Psoas muscle (tissue), 8 donors: Measurements from ENCODE around the gene PXYLP1. TPM values are rescaled to one million over a fixed set of nuclear protein-coding genes. Genes with fewer than 3 reads are reported as not detected.

Experiments used
- ATAC-seq, 4 donors: fragments of 200-7000 bp; cut with Tn5 transposase; one replicate each; pipeline ENCODE4 v1.9.1; 2020; ENCODE audit warnings: moderate library complexity in 3 of 4, mild to moderate bottlenecking in 2 of 4
- DNase-seq, 2 donors: peaks; one replicate each; pipeline ENCODE4 v3.0.0-alpha.2; 2020
- H3K27ac ChIP-seq: fragments of 200-600 bp; one replicate; pipeline ENCODE4 v1.8.0; 2022
- H3K27me3 ChIP-seq, 3 donors: fragments of 200-600 bp in 1 of 3; one replicate each; pipeline versions ENCODE4 v1.6.1 to v1.8.0; 2013 to 2022; ENCODE audit warnings: low read length in 2 of 3, mild to moderate bottlenecking in 2 of 3, moderate library complexity in 1 of 3; ENCODE audit not compliant: insufficient read depth in 3 of 3
- H3K36me3 ChIP-seq, 2 donors: fragments of 200-600 bp in 1 of 2; one replicate each; pipeline versions ENCODE4 v1.6.1 to v1.8.0; 2013 to 2022; ENCODE audit warnings: low read depth in 1 of 2, mild to moderate bottlenecking in 1 of 2, moderate library complexity in 1 of 2; ENCODE audit not compliant: insufficient read depth in 1 of 2
- H3K4me1 ChIP-seq: fragments of 200-600 bp; one replicate; pipeline ENCODE4 v1.8.0; 2022
- H3K4me3 ChIP-seq: fragments of 200-600 bp; one replicate; pipeline ENCODE4 v1.8.0; 2022; ENCODE audit warnings: mild to moderate bottlenecking
- H3K9me3 ChIP-seq: fragments of 200-600 bp; one replicate; pipeline ENCODE4 v1.8.0; 2022
- CTCF ChIP-seq: fragments of 200-600 bp; IDR thresholded peaks from one replicate; pipeline ENCODE4 v1.8.0; 2022; ENCODE audit warnings: antibody characterized with exemption
- WGBS, 3 donors: extraction: QIAGEN DNeasy Blood & Tissue Kit; methylation state at CpG; one replicate each; pipeline versions ENCODE4 v1.1.6 to v1.1.7; 2013; 5-methylcytosine and 5-hydroxymethylcytosine counted together
- intact Hi-C, 2 donors: fragments of 100-400 bp; cut with DNase I; formaldehyde crosslinking; loops; one replicate each; pipeline versions ENCODE4 v1.11.0 to v1.14.2; 2022
- polyA plus RNA-seq, 3 donors: library from polyadenylated mRNA; stranded (reverse); fragments of 200-250 nt; gene quantifications; one replicate each; pipeline ENCODE4 v1.2.3, GENCODE V29; 2013
- total RNA-seq, 4 donors: library from RNA; stranded (reverse); fragmentation: NEBNext Ultra II Directional in 2 of 4; extraction: Animal tissue kit (Norgen Biotek cat#: 25700) in 2 of 4; gene quantifications; one replicate each; pipeline versions ENCODE4 v1.2.1 to v1.2.4, GENCODE V29; 2021 to 2023
- donor health status: healthy with polysubstance abuse.
- donor health status: DM: no; HTN: no; CAD: no; lungs with moderate emphysema.
- donor health status: Bipolar disorder and iron deficiency.
- donor health status: healthy.
- donor health status: DM: yes; HTN: yes; CAD: no.
- donor health status: DM: no; HTN: no; CAD: no.
- donor health status: DM: no; HTN: no; CAD: no.
- donor health status: DM: yes; HTN: yes; CAD: no.

Gene PXYLP1
- total and polyA plus RNA-seq, 7 donors: 0.83 to 6.8 (median 1.8) TPM

GRCh38 chr3:141243271-141243707 lies 11.7 kb downstream of the PXYLP1 start:
- no peak for TF ChIP-seq CTCF
- no peaks in the 10 kb centered on the region for H3K36me3 ChIP-seq
- peaks cover 60% of the 10 kb centered on the region for H3K4me1 ChIP-seq
- 69 to 82% (median 81%) methylated on average over 11 of the region's 11 CpGs for WGBS, 3 donors
- no peaks in the 10 kb centered on the region for H3K9me3 ChIP-seq
- H3K27ac ChIP-seq: no peak overlapping the region
- H3K27me3 ChIP-seq: no peaks in the 10 kb centered on the region
- no peak overlapping the region for H3K4me3 ChIP-seq
- intact Hi-C loops: no loop called here
- DNase-seq (no peak), ATAC-seq (no peak)

DNA sequence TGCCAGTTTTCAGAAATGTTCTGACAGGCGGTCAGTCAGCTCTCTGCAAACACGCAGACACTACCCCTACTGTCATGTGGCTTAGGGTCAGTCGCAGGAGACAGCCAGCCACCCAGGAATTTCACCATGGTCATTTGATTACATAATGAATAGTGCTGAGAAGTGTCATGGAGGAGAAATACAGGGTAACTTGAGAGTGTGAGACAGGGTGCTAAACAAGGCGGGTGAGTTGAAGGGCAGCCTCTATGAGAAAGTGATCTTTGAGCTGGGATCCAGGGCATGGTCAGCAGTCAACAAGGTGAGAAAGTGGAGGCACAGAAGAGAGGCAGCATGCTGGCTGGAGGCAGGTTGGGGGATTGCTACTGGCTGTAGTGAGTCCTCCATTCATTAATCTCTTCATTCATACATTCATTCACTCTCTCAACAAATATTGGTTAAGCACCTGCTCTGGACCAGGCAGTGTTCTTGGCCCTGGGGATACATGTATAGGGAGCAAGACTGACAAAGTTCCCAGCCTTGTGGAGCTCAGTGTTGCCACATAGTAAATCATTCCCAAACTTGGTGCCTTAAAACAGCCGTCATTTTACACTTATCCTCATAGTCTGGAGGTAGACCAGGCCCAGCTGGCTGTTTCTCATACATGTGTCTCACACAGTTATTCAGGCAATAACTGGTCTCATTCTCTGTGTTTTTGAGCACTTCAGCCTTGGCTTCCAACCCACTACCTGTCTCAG lies 14.8 kb downstream of the PXYLP1 start:
- WGBS, 3 donors: 22 to 35% (median 34%) methylated on average over 5 of the region's 5 CpGs
- peak; percentile 62 to 80 (median 72) for ATAC-seq
- intact Hi-C loops: no loop called here
- Histone ChIP-seq H3K4me3 (no peak overlapping the region), H3K36me3 (no peaks in the 10 kb centered on the region), H3K27me3 (no peaks in the 10 kb centered on the region), H3K9me3 (no peaks in the 10 kb centered on the region), H3K4me1 (peaks cover 30% of the 10 kb centered on the region), H3K27ac (peak overlapping the region; percentile 64)
- TF ChIP-seq CTCF: no peak
- DNase-seq: no peak

DNA sequence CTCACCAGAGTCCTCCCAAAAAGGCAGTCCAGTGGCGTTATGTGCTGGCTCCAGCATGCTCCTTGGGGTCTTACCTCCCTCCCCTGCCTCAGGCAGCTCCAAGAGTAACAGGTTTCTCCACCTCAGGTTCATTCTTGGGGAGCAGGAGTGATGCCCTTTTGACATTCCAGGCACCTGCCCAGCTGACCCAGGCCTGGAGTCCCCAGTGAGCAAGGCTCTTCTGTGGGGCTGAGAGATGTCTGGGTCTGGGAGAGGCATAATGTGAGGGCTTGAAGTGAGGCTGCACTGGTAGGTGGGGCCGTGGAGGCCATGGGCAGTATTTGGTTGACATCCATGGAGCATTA lies 15.3 kb downstream of the PXYLP1 start:
- H3K27ac ChIP-seq: peak overlapping the region; percentile 64
- DNase-seq: no peak
- 73 to 93% (median 80%) methylated on average over 2 of the region's 2 CpGs for WGBS, 3 donors
- no peaks in the 10 kb centered on the region for H3K36me3 ChIP-seq
- no peaks in the 10 kb centered on the region for H3K27me3 ChIP-seq
- ATAC-seq: no peak
- no peaks in the 10 kb centered on the region for H3K9me3 ChIP-seq
- H3K4me1 ChIP-seq: peaks cover 27% of the 10 kb centered on the region
- H3K4me3 ChIP-seq: no peak overlapping the region
- TF ChIP-seq CTCF: no peak
- intact Hi-C loops: no loop called here

GRCh38 chr3:141248064-141248463 lies 16.4 kb downstream of the PXYLP1 start:
- H3K36me3 ChIP-seq: no peaks in the 10 kb centered on the region
- ATAC-seq (peak in 2 of 4 donors; percentile 27 to 46), DNase-seq (no peak)
- no peak overlapping the region for H3K27ac ChIP-seq
- H3K9me3 ChIP-seq: no peaks in the 10 kb centered on the region
- peaks cover 16% of the 10 kb centered on the region for H3K4me1 ChIP-seq
- intact Hi-C loops: no loop called here
- H3K4me3 ChIP-seq: no peak overlapping the region
- TF ChIP-seq CTCF: no peak
- WGBS, 3 donors: 52 to 73% (median 61%) methylated on average over 5 of the region's 5 CpGs
- no peaks in the 10 kb centered on the region for H3K27me3 ChIP-seq

DNA sequence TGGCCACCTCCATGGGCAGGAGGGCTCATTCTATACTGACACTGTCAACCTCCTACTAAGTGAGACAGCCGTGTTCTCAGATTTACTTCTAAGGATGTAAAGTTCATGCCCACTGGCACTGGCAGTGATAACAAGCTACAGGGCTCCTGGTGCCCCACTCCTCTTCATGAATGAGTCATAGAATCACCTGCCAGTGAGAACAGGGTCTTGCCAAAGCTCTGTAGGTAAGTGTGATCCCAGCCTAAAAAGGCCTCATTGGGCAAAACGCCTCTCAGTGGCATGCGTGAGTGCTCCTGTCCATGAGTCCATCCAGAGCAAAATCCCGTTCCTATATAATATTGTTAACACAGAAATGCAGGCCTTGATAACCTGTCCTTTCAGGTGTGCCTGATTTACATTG lies 17.4 kb downstream of the PXYLP1 start:
- no peak for DNase-seq
- H3K36me3 ChIP-seq: no peaks in the 10 kb centered on the region
- H3K9me3 ChIP-seq: no peaks in the 10 kb centered on the region
- no peaks in the 10 kb centered on the region for H3K27me3 ChIP-seq
- no peak overlapping the region for H3K4me3 ChIP-seq
- no peak for TF ChIP-seq CTCF
- WGBS, 3 donors: 92 to 93% (median 92%) methylated on average over 4 of the region's 4 CpGs
- no peak overlapping the region for H3K27ac ChIP-seq
- intact Hi-C loops: no loop called here
- peaks cover 15% of the 10 kb centered on the region for H3K4me1 ChIP-seq
- no peak for ATAC-seq
